IMR-90 (cell line): Measurements from ENCODE around the gene YEATS4. TPM values are rescaled to one million over a fixed set of nuclear protein-coding genes. Genes with fewer than 3 reads are reported as not detected.

ENCODE experiments used
- ATAC-seq: fragments of 200-7000 bp; cut with Tn5 transposase; 2 replicates; pipeline ENCODE4 v1.9.1; 2020; ENCODE audit warnings: low read depth, mild to moderate bottlenecking, moderate library complexity
- BruUV-seq: library from RNA; stranded (reverse); fragments of 400-500 nt; replicated peaks from 2 replicates; lab custom pipeline; 2021; lab: Mats Ljungman, UMichigan
- CTCF ChIA-PET: fragments of 300-600 bp; formaldehyde crosslinking; extraction: SDS; loops from one replicate; lab custom pipeline; 2021; ENCODE audit warnings: antibody characterized with exemption; lab: Yijun Ruan, JAX
- POLR2A ChIA-PET: fragments of 300-600 bp; sonication (Branson Sonifier 250); formaldehyde crosslinking; loops from one replicate; lab custom pipeline; 2022; ENCODE audit warnings: antibody characterized with exemption; ENCODE audit not compliant: unreplicated experiment; lab: Charles Lee
- DNase-seq: peaks from one replicate; pipeline ENCODE4 v3.0.0; 2013
- H2AFZ ChIP-seq: replicated peaks from 2 replicates; pipeline ENCODE3; 2013; ENCODE audit warnings: low read length, mild to moderate bottlenecking; ENCODE audit not compliant: poor library complexity
- H2AK5ac ChIP-seq: 2 replicates; pipeline ENCODE4 v1.6.1; 2013; ENCODE audit warnings: low read depth, low read length, inconsistent platforms
- H2AK9ac ChIP-seq: replicated peaks from 2 replicates; pipeline ENCODE3; 2013; ENCODE audit warnings: mild to moderate bottlenecking, low read depth, low read length, moderate library complexity; ENCODE audit not compliant: poor library complexity
- H2BK120ac ChIP-seq: 2 replicates; pipeline ENCODE4 v1.6.1; 2013; ENCODE audit warnings: low read depth, low read length, inconsistent platforms
- H2BK15ac ChIP-seq: 3 replicates; pipeline ENCODE4 v1.6.1; 2013; ENCODE audit warnings: low read depth, low read length, inconsistent platforms
- H2BK20ac ChIP-seq: 2 replicates; pipeline ENCODE4 v1.6.1; 2013; ENCODE audit warnings: low read depth, mild to moderate bottlenecking, inconsistent platforms, low read length, moderate library complexity
- H2BK5ac ChIP-seq: 2 replicates; pipeline ENCODE4 v1.6.1; 2013; ENCODE audit warnings: mild to moderate bottlenecking, low read depth, low read length, inconsistent platforms; ENCODE audit not compliant: poor library complexity, severe bottlenecking
- H3K14ac ChIP-seq: replicated peaks from 2 replicates; pipeline ENCODE4 v1.6.1; 2013; ENCODE audit warnings: low read depth, low read length, inconsistent platforms
- H3K18ac ChIP-seq: 2 replicates; pipeline ENCODE4 v1.6.1; 2013; ENCODE audit warnings: low read depth, low read length, control low read depth
- H3K23ac ChIP-seq: 2 replicates; pipeline ENCODE4 v1.6.1; 2013; ENCODE audit warnings: low read depth, low read length, inconsistent platforms
- H3K27ac ChIP-seq: 2 replicates; pipeline ENCODE4 v1.5.1; 2013; ENCODE audit warnings: mild to moderate bottlenecking, control low read depth, low read length; ENCODE audit not compliant: insufficient read depth
- H3K27me3 ChIP-seq: 2 replicates; pipeline ENCODE4 v1.6.1; 2013; ENCODE audit warnings: low read length; ENCODE audit not compliant: control insufficient read depth, insufficient read depth
- H3K36me3 ChIP-seq: 2 replicates; pipeline ENCODE4 v1.6.1; 2013; ENCODE audit warnings: low read length, mixed read lengths; ENCODE audit not compliant: control insufficient read depth, insufficient read depth
- H3K4ac ChIP-seq: 2 replicates; pipeline ENCODE4 v1.6.1; 2013; ENCODE audit warnings: low read depth, low read length, inconsistent platforms
- H3K4me1 ChIP-seq: 2 replicates; pipeline ENCODE4 v1.6.1; 2013; ENCODE audit warnings: low read length, mixed read lengths; ENCODE audit not compliant: control insufficient read depth, insufficient read depth
- H3K4me2 ChIP-seq: 2 replicates; pipeline ENCODE4 v1.6.1; 2013; ENCODE audit warnings: low read depth, mild to moderate bottlenecking, control low read depth, low read length, moderate library complexity
- H3K4me3 ChIP-seq: 2 replicates; pipeline ENCODE4 v1.5.1; 2013; ENCODE audit warnings: low read depth, mild to moderate bottlenecking, control low read depth, low read length, moderate library complexity; ENCODE audit not compliant: insufficient read depth
- H3K56ac ChIP-seq: 2 replicates; pipeline ENCODE4 v1.6.1; 2013; ENCODE audit warnings: low read length, inconsistent platforms; ENCODE audit not compliant: insufficient read depth; ENCODE audit errors: extremely low read depth
- H3K79me1 ChIP-seq, 2 experiments: 2 replicates each; pipeline ENCODE4 v1.6.1; 2013; ENCODE audit warnings: low read length in 2 of 2, inconsistent platforms in 1 of 2, low read depth in 1 of 2
- H3K9ac ChIP-seq: 2 replicates; pipeline ENCODE4 v1.6.1; 2013; ENCODE audit warnings: low read depth, low read length, control low read depth
- H3K9me1 ChIP-seq: 2 replicates; pipeline ENCODE4 v1.6.1; 2013; ENCODE audit warnings: low read length, inconsistent platforms; ENCODE audit not compliant: insufficient read depth
- H3K9me3 ChIP-seq: 2 replicates; pipeline ENCODE4 v1.6.1; 2013; ENCODE audit warnings: low read length; ENCODE audit not compliant: control insufficient read depth, insufficient read depth
- H4K20me1 ChIP-seq: 2 replicates; pipeline ENCODE4 v1.6.1; 2013; ENCODE audit warnings: low read length, inconsistent platforms; ENCODE audit not compliant: insufficient read depth
- H4K5ac ChIP-seq: 2 replicates; pipeline ENCODE4 v1.6.1; 2013; ENCODE audit warnings: mild to moderate bottlenecking, low read depth, low read length, control low read depth
- H4K8ac ChIP-seq, 2 experiments: 2 replicates each; pipeline ENCODE4 v1.6.1; 2013; ENCODE audit warnings: low read depth in 2 of 2, low read length in 2 of 2, control low read depth in 1 of 2, inconsistent platforms in 1 of 2
- H4K91ac ChIP-seq: 2 replicates; pipeline ENCODE4 v1.6.1; 2013; ENCODE audit warnings: low read depth, low read length, inconsistent platforms; ENCODE audit not compliant: insufficient read depth
- CHD1 ChIP-seq: IDR thresholded peaks from 2 replicates; pipeline ENCODE4 v1.6.1; 2012; ENCODE audit warnings: low read depth, low read length, improper control_type of control experiment
- RAD21 ChIP-seq: IDR thresholded peaks from 2 replicates; pipeline ENCODE4 v1.6.1; 2012; ENCODE audit warnings: low read length, improper control_type of control experiment
- RCOR1 ChIP-seq: IDR thresholded peaks from 2 replicates; pipeline ENCODE4 v1.6.1; 2012; ENCODE audit warnings: mild to moderate bottlenecking, low read length, improper control_type of control experiment; ENCODE audit not compliant: insufficient replicate concordance
- WGBS, 2 experiments: methylation state at CpG; one replicate each; pipeline versions ENCODE4 v1.1.5 to v1.1.7; 2013; ENCODE audit warnings: missing lambda C conversion rate in 2 of 2; ENCODE audit not compliant: insufficient read length in 1 of 2; ENCODE audit errors: extremely low coverage in 2 of 2; 5-methylcytosine and 5-hydroxymethylcytosine counted together
- dilution Hi-C: fragments of 300-500 bp; cut with HindIII; formaldehyde crosslinking; loops from one replicate; pipeline ENCODE4 v1.14.3; 2018; ENCODE audit warnings: low sequenced_read_pairs; ENCODE audit not compliant: unreplicated experiment
- in situ Hi-C: fragments of 300-500 bp; cut with MboI; formaldehyde crosslinking; loops from 3 replicates; pipeline ENCODE4 v1.14.3; 2019; ENCODE audit warnings: low sequenced_read_pairs, inconsistent platforms, mixed read lengths
- intact Hi-C: fragments of 100-400 bp; cut with micrococcal nuclease; formaldehyde crosslinking; loops from 2 replicates; pipeline ENCODE4 v1.10.0; 2022
- microRNA-seq, 2 experiments: library from miRNA; stranded (forward) in 1 of 2; unstranded in 1 of 2; fragments of 10-50 nt in 1 of 2; fragments of <30 nt in 1 of 2; gene quantifications in 1 of 2; microRNA quantifications in 1 of 2; one replicate each; pipeline versions ENCODE3 to v1.1.0; 2013 to 2020; ENCODE audit not compliant: insufficient read depth in 1 of 2, insufficient read length in 1 of 2, unreplicated experiment in 1 of 2
- polyA plus RNA-seq, 3 experiments: library from polyadenylated mRNA; depleted of rRNA; stranded (reverse); fragments of >200 nt; gene quantifications; 2 replicates each; pipeline ENCODE4 v1.2.3, GENCODE V29; 2012; ENCODE audit warnings: low replicate concordance in 1 of 3
- small RNA-seq, 5 experiments: library from RNA; depleted of rRNA; stranded (forward); fragments of <200 nt; gene quantifications; one replicate each; pipeline ENCODE3, GENCODE V24; 2012
- total RNA-seq: library from RNA; depleted of rRNA; stranded (reverse); fragments of >200 nt; gene quantifications from 2 replicates; pipeline ENCODE4 v1.2.3, GENCODE V29; 2012; rRNA removed

YEATS4 gene
- total and polyA plus RNA-seq, 2 of the 4 experiments (the other 2 are of a cell fraction): 6.9 to 15.1 TPM

DNA sequence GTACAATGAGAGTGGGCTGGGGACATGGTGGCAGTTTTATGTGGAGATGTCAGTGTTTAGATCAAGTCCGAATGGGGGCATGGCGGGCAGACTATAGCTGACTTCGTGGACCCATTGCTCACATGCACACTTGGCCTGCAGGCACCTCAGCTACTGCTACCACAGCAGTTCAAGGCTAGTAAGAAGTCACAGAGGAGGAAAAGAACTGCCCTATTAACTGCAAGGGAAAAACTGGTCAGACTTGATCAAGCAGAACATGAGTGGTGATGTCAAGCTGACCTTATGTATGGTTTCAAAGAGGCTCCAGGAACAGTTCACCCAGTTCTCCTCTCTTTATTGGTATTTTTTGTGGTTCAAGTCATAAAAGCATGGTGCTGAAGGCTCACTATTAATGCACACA lies 80.5 kb downstream of the YEATS4 start:
- in situ Hi-C loops: no loop called here
- no TSS peak for BruUV-seq
- Histone ChIP-seq H3K14ac (no peak overlapping the region), H3K4me2 (no peak overlapping the region), H3K4me3 (no peak overlapping the region), H3K4me1 (no peaks in the 10 kb centered on the region), H2BK15ac (no peak overlapping the region), H3K79me1 (no peaks in the 10 kb centered on the region), H2AFZ (no peak overlapping the region), H4K8ac (no peak overlapping the region), H3K23ac (no peak overlapping the region), H4K5ac (no peak overlapping the region), H3K9me1 (no peaks in the 10 kb centered on the region), H4K20me1 (no peaks in the 10 kb centered on the region), H3K27ac (no peak overlapping the region), H3K4ac (no peak overlapping the region), H2AK5ac (no peak overlapping the region), H4K91ac (no peak overlapping the region), H3K27me3 (no peaks in the 10 kb centered on the region), H3K9me3 (no peaks in the 10 kb centered on the region), H3K18ac (no peak overlapping the region), H3K56ac (no peak overlapping the region), H3K9ac (no peak overlapping the region), H2BK5ac (no peak overlapping the region), H2AK9ac (no peak overlapping the region), H3K36me3 (no peaks in the 10 kb centered on the region), H2BK120ac (no peak overlapping the region), H2BK20ac (no peak overlapping the region)
- DNase-seq (no peak), ATAC-seq (no peak)
- no CpG with 5 or more reads among the region's 3 CpGs for WGBS, 2 experiments
- dilution Hi-C loops: no loop called here
- TF ChIP-seq RAD21: no peak
- TF ChIP-seq CHD1: no peak
- TF ChIP-seq RCOR1: no peak
- intact Hi-C loops: no loop called here
- POLR2A ChIA-PET: no interaction called here
- CTCF ChIA-PET: no interaction called here

Small RNAs within 50 kb of the gene (microRNA-seq; reads per million reads assigned to microRNA genes)
- gene RN7SL804P (ENCODE audit: insufficient read depth, insufficient read length): not detected

Small RNAs within 50 kb of the gene (small RNA-seq; reads per million reads assigned to genes)
- gene RN7SL804P: 0 reads per million in 5 experiments

Other genes with a start within 250 kb of the YEATS4 start
- gene CPSF6, start 120.2 kb upstream of the YEATS4 start, total RNA-seq: 9.1 and 13.9 TPM in 2 replicates
- gene CPSF6, start 120.2 kb upstream of the YEATS4 start, polyA plus RNA-seq (2012; rRNA removed): 39.3 and 40.7 TPM in 2 replicates
- not detected in 2 replicates for gene LYZ, start 11.4 kb upstream of the YEATS4 start, total RNA-seq
- gene LYZ, start 11.4 kb upstream of the YEATS4 start, polyA plus RNA-seq (2012; rRNA removed): not detected in 2 replicates
- gene FRS2, start 110.6 kb downstream of the YEATS4 start, total RNA-seq: 58.3 and 65.8 TPM in 2 replicates
- gene FRS2, start 110.6 kb downstream of the YEATS4 start, polyA plus RNA-seq (2012; rRNA removed): 12.4 and 13.0 TPM in 2 replicates
- gene CCT2, start 225.7 kb downstream of the YEATS4 start, total RNA-seq: 565 and 651 TPM in 2 replicates
- 194 TPM in 2 replicates for gene CCT2, start 225.7 kb downstream of the YEATS4 start, polyA plus RNA-seq (2012; rRNA removed)